Brain microvascular endothelial cell (primary cell): ENCODE results near the gene ATXN7.

ENCODE experiments used
- DNase-seq: peaks from one replicate; pipeline ENCODE4 v3.0.0-alpha.2; 2020
- H3K27ac ChIP-seq: fragments of 250-450 bp; sonication (Bioruptor Pico); 2 replicates; pipeline ENCODE4 v1.5.1; 2020; ENCODE audit warnings: mild to moderate bottlenecking, moderate library complexity
- H3K27me3 ChIP-seq: fragments of 250-450 bp; sonication (Bioruptor Pico); replicated peaks from 2 replicates; pipeline ENCODE4 v1.5.1; 2020; ENCODE audit warnings: mild to moderate bottlenecking
- H3K36me3 ChIP-seq: fragments of 250-450 bp; sonication (Bioruptor Pico); replicated peaks from 2 replicates; pipeline ENCODE4 v1.5.1; 2020; ENCODE audit warnings: mild to moderate bottlenecking
- H3K4me3 ChIP-seq: 2 replicates; pipeline ENCODE4 v1.5.1; 2011; ENCODE audit warnings: low read depth, mild to moderate bottlenecking, control low read depth, low read length, moderate library complexity
- CTCF ChIP-seq: IDR thresholded peaks from 2 replicates; pipeline ENCODE4 v1.5.1; 2011; ENCODE audit warnings: low read depth, mild to moderate bottlenecking, moderate library complexity, low read length, control low read depth, inconsistent platforms; ENCODE audit errors: missing control alignments
- in situ Hi-C: cut with HindIII; loops from 2 replicates; pipeline ENCODE4 v1.10.0; 2017; ENCODE audit warnings: low sequenced_read_pairs, low pct_ligation_motif_present

Gene ATXN7

GRCh38 chr3:63900010-63900409 is 36.3 kb downstream of the ATXN7 start:
- no peak for DNase-seq
- Histone ChIP-seq H3K4me3 (no peak overlapping the region), H3K36me3 (no peaks in the 10 kb centered on the region), H3K27me3 (no peaks in the 10 kb centered on the region), H3K27ac (no peak overlapping the region)
- in situ Hi-C loops = no loop called here
- TF ChIP-seq CTCF = no peak

GRCh38 chr3:63900459-63900858 is 36.8 kb downstream of the ATXN7 start:
- Histone ChIP-seq H3K27me3 (no peaks in the 10 kb centered on the region), H3K27ac (no peak overlapping the region), H3K36me3 (no peaks in the 10 kb centered on the region), H3K4me3 (no peak overlapping the region)
- no peak for DNase-seq
- in situ Hi-C loops = no loop called here
- TF ChIP-seq CTCF = no peak

DNA sequence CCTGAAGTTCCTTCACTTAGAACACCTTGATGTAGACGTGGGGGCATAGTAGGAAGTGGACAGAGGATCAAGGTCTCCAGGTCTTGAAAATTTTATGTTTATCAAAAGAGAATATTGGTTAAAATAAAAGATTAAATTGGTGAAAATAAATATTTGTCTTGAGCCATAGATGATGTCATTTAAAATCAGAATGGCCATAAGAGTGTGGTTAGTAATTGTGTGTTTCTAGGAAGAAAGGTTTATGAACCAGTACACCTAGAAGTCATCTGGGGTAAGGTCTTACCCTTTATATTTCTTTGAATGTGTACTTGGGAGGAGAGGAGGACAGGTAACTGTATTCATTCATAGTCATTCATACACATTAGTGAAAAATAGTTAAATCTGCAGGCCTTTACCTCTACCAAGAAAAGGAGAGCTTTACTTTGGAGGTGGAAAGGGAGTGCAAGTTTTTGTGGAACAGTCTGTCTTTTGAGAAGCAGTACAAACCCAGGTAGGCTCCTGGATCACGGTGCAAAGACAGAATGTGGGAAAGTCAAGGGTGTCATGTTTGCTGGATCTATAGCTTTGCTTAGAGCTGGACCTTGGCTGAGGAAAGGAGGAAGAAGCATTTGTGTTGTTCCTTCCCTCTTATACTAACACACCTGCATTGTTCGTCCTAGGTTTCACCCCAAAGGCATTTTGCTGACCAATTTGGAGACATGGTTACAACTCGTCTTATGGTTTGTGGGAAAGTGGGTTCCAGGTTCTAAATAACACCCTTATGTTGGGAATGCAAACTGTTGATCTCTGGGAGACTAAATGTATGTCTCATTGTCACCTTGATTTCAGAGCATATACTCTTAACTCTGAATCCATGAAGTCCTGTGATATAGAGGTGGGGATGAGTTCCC is 42.3 kb downstream of the ATXN7 start:
- no peak for TF ChIP-seq CTCF
- no peak overlapping the region for H3K27ac ChIP-seq
- in situ Hi-C loops = no loop called here

GRCh38 chr3:63908081-63908736 is 44.5 kb downstream of the ATXN7 start:
- Histone ChIP-seq H3K36me3 (no peaks in the 10 kb centered on the region), H3K27ac (no peak overlapping the region), H3K4me3 (no peak overlapping the region), H3K27me3 (no peaks in the 10 kb centered on the region)
- in situ Hi-C loops = no loop called here
- DNase-seq = no peak
- peak; percentile 50 for TF ChIP-seq CTCF

More for the DNA sequence above, 42.3 kb downstream of the ATXN7 start:
- Histone ChIP-seq H3K4me3 (no peak overlapping the region), H3K27me3 (no peaks in the 10 kb centered on the region), H3K36me3 (no peaks in the 10 kb centered on the region)
- no peak for DNase-seq

- no peaks in the 10 kb centered on the region for H3K27me3 ChIP-seq
- no peaks in the 10 kb centered on the region for H3K36me3 ChIP-seq
- no peak overlapping the region for H3K4me3 ChIP-seq
- no peak overlapping the region for H3K27ac ChIP-seq
- in situ Hi-C loops = no loop called here
- TF ChIP-seq CTCF = no peak
- no peak for DNase-seq
Measured at GRCh38 chr3:63908776-63909175, 45.1 kb downstream of the ATXN7 start.

GRCh38 chr3:63909431-63909830 is 45.8 kb downstream of the ATXN7 start:
- Histone ChIP-seq H3K4me3 (no peak overlapping the region), H3K36me3 (no peaks in the 10 kb centered on the region), H3K27me3 (no peaks in the 10 kb centered on the region), H3K27ac (no peak overlapping the region)
- no peak for TF ChIP-seq CTCF
- in situ Hi-C loops = no loop called here
- DNase-seq = no peak
